ENCODE data around the gene MRPL58. TPM values are rescaled to one million over a fixed set of nuclear protein-coding genes. Genes with fewer than 3 reads are reported as not detected.

The MRPL58 gene
- total RNA-seq, 2 donors from 2014 or later, result 29.7 to 30.1 TPM

DNA sequence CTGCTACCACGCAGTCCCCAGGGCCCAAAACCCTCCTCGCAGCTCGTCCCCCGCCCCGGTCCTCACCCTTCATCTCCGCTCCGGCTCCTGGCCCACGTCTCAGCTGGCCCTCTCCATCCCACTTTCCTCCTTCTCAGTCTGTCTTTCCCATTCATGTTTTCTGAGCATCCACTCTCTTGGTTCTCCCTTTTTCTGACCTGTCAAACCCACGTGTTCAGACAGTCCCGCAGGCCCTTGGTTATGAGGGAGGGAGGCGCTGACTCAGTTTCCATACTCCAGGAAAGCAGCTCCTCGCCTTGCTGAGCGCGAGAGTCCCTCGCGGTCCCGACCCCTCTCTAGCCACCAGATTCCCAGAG is 39.5 kb upstream of the MRPL58 start:
- WGBS, 2 experiments (ENCODE audit: insufficient coverage in 1 of 2, insufficient read length in 1 of 2), result 17 to 19% methylated on average over 15 to 17 of the region's 17 CpGs
- Mint-ChIP-seq H3K27me3 (ENCODE audit: insufficient read depth) (peaks cover 62% of the 10 kb centered on the region), H3K4me3 (peak overlapping the region; percentile 51), H3K27ac (no peak overlapping the region), H3K4me1 (no peaks in the 10 kb centered on the region), H3K36me3 (ENCODE audit: low read depth) (no peaks in the 10 kb centered on the region), H3K9me3 (no peaks in the 10 kb centered on the region)
- H3K27ac ChIP-seq (ENCODE audit: low read depth, low read length), result no peak overlapping the region
- TF ChIP-seq, protein P1, sequence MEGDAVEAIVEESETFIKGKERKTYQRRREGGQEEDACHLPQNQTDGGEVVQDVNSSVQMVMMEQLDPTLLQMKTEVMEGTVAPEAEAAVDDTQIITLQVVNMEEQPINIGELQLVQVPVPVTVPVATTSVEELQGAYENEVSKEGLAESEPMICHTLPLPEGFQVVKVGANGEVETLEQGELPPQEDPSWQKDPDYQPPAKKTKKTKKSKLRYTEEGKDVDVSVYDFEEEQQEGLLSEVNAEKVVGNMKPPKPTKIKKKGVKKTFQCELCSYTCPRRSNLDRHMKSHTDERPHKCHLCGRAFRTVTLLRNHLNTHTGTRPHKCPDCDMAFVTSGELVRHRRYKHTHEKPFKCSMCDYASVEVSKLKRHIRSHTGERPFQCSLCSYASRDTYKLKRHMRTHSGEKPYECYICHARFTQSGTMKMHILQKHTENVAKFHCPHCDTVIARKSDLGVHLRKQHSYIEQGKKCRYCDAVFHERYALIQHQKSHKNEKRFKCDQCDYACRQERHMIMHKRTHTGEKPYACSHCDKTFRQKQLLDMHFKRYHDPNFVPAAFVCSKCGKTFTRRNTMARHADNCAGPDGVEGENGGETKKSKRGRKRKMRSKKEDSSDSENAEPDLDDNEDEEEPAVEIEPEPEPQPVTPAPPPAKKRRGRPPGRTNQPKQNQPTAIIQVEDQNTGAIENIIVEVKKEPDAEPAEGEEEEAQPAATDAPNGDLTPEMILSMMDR (conservative IDR thresholded peaks at IDR 0.05), result no peak
- H3K27me3 ChIP-seq (ENCODE audit: control insufficient read depth, insufficient read depth, low read length, poor library complexity, severe bottlenecking), result peaks cover 57% of the 10 kb centered on the region
- no peaks in the 10 kb centered on the region for H3K9me3 ChIP-seq (ENCODE audit: control insufficient read depth, low read length)
- H3K36me3 ChIP-seq (ENCODE audit: control insufficient read depth, insufficient read depth, low read length), result no peaks in the 10 kb centered on the region
- H3K9ac ChIP-seq (ENCODE audit: extremely low read depth, low read length, poor library complexity, severe bottlenecking), result no peak overlapping the region
- H3K4me3 ChIP-seq (ENCODE audit: low read length), result peak overlapping the region; percentile 11
- H3K4me1 ChIP-seq (ENCODE audit: control insufficient read depth, insufficient read depth, low read length), result no peaks in the 10 kb centered on the region
- DNase-seq, result no peak

GRCh38 chr17:74975943-74976342 is 36.5 kb upstream of the MRPL58 start:
- no peaks in the 10 kb centered on the region for H3K9me3 ChIP-seq (ENCODE audit: control insufficient read depth, low read length)
- no peak overlapping the region for H3K9ac ChIP-seq (ENCODE audit: extremely low read depth, low read length, poor library complexity, severe bottlenecking)
- DNase-seq, result no peak
- no peak overlapping the region for H3K27ac ChIP-seq (ENCODE audit: low read depth, low read length)
- 89 to 90% methylated on average over 1 to 4 of the region's 4 CpGs for WGBS, 2 experiments (ENCODE audit: insufficient coverage in 1 of 2, insufficient read length in 1 of 2)
- no peaks in the 10 kb centered on the region for H3K36me3 ChIP-seq (ENCODE audit: control insufficient read depth, insufficient read depth, low read length)
- H3K4me1 ChIP-seq (ENCODE audit: control insufficient read depth, insufficient read depth, low read length), result no peaks in the 10 kb centered on the region
- Mint-ChIP-seq H3K27me3 (ENCODE audit: insufficient read depth) (peaks cover 66% of the 10 kb centered on the region), H3K4me1 (no peaks in the 10 kb centered on the region), H3K9me3 (no peaks in the 10 kb centered on the region), H3K27ac (no peak overlapping the region), H3K36me3 (ENCODE audit: low read depth) (no peaks in the 10 kb centered on the region), H3K4me3 (no peak overlapping the region)
- peaks cover 60% of the 10 kb centered on the region for H3K27me3 ChIP-seq (ENCODE audit: control insufficient read depth, insufficient read depth, low read length, poor library complexity, severe bottlenecking)
- H3K4me3 ChIP-seq (ENCODE audit: low read length), result no peak overlapping the region
- TF ChIP-seq, protein P1 (conservative IDR thresholded peaks at IDR 0.05), result no peak

DNA sequence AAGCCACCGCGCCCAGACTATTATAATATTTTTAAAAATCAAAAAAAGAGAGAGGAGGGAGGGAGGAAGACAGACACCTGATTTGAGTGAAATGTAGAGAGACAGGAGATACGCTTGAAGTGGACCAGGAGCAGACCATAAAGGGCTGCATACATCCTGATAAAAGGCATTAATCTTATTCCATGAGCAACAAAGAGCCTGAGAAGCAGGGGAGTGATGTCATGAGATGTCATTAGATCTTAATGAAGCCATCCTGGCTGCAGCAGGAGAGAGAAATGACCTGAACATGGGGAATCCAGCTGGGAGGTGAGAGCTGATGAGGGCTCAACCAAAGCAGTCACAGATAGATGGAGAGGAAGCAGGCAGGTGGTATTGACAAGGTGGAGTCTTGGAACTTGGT is 34.7 kb upstream of the MRPL58 start:
- no peaks in the 10 kb centered on the region for H3K9me3 Mint-ChIP-seq
- TF ChIP-seq, protein P1 (conservative IDR thresholded peaks at IDR 0.05), result no peak
- no peak overlapping the region for H3K27ac Mint-ChIP-seq
- peaks cover 4% of the 10 kb centered on the region for H3K4me1 ChIP-seq (ENCODE audit: control insufficient read depth, insufficient read depth, low read length)
- no peaks in the 10 kb centered on the region for H3K36me3 Mint-ChIP-seq (ENCODE audit: low read depth)
- H3K36me3 ChIP-seq (ENCODE audit: control insufficient read depth, insufficient read depth, low read length), result no peaks in the 10 kb centered on the region
- 88 to 90% methylated on average over 1 to 2 of the region's 3 CpGs for WGBS, 2 experiments (ENCODE audit: insufficient coverage in 1 of 2, insufficient read length in 1 of 2)
- no peak overlapping the region for H3K9ac ChIP-seq (ENCODE audit: extremely low read depth, low read length, poor library complexity, severe bottlenecking)
- peaks cover 54% of the 10 kb centered on the region for H3K27me3 Mint-ChIP-seq (ENCODE audit: insufficient read depth)
- H3K4me3 Mint-ChIP-seq, result no peak overlapping the region
- no peak overlapping the region for H3K4me3 ChIP-seq (ENCODE audit: low read length)
- no peak overlapping the region for H3K27ac ChIP-seq (ENCODE audit: low read depth, low read length)
- peaks cover 4% of the 10 kb centered on the region for H3K4me1 Mint-ChIP-seq
- peaks cover 47% of the 10 kb centered on the region for H3K27me3 ChIP-seq (ENCODE audit: control insufficient read depth, insufficient read depth, low read length, poor library complexity, severe bottlenecking)
- H3K9me3 ChIP-seq (ENCODE audit: control insufficient read depth, low read length), result no peaks in the 10 kb centered on the region
- no peak for DNase-seq
